Hepatocyte (in vitro differentiated cells): ENCODE results near the gene NFIA. TPM values are rescaled to one million over a fixed set of nuclear protein-coding genes. Genes with fewer than 3 reads are reported as not detected.

Experiments
- DNase-seq: peaks from one replicate; pipeline ENCODE4 v3.0.0-alpha.2; 2016; ENCODE audit warnings: low spot score
- H2AFZ ChIP-seq: fragments of 200-600 bp; sonication (generic); 2 replicates; pipeline ENCODE4 v1.6.0; 2016; ENCODE audit warnings: antibody characterized with exemption, mild to moderate bottlenecking
- H3K27ac ChIP-seq: fragments of 200-600 bp; sonication (generic); 2 replicates; pipeline ENCODE4 v1.5.1; 2016; ENCODE audit warnings: mild to moderate bottlenecking
- H3K27me3 ChIP-seq: fragments of 200-600 bp; sonication (generic); 2 replicates; pipeline ENCODE4 v1.6.1; 2016
- H3K36me3 ChIP-seq: fragments of 200-600 bp; sonication (generic); replicated peaks from 2 replicates; pipeline ENCODE4 v1.5.1; 2016; ENCODE audit warnings: low read depth; ENCODE audit not compliant: insufficient read depth
- H3K4me1 ChIP-seq: fragments of 200-600 bp; sonication (generic); 2 replicates; pipeline ENCODE4 v1.5.1; 2016; ENCODE audit warnings: mild to moderate bottlenecking, moderate library complexity; ENCODE audit not compliant: insufficient read depth
- H3K4me2 ChIP-seq: fragments of 200-600 bp; sonication (generic); 2 replicates; pipeline ENCODE4 v1.6.0; 2016
- H3K4me3 ChIP-seq: fragments of 200-600 bp; sonication (generic); 2 replicates; pipeline ENCODE4 v1.5.1; 2016; ENCODE audit warnings: mild to moderate bottlenecking
- H3K79me2 ChIP-seq: fragments of 200-600 bp; sonication (generic); 2 replicates; pipeline ENCODE4 v1.6.0; 2017; ENCODE audit warnings: mild to moderate bottlenecking
- H3K9me2 ChIP-seq: fragments of 200-600 bp; sonication (generic); replicated peaks from 2 replicates; pipeline ENCODE4 v1.6.0; 2017; ENCODE audit warnings: mild to moderate bottlenecking; ENCODE audit not compliant: insufficient read depth
- H3K9me3 ChIP-seq: fragments of 200-600 bp; sonication (generic); 2 replicates; pipeline ENCODE4 v1.5.1; 2016; ENCODE audit warnings: low read depth, mild to moderate bottlenecking
- H4K20me1 ChIP-seq: fragments of 200-600 bp; sonication (generic); 2 replicates; pipeline ENCODE4 v1.6.0; 2016; ENCODE audit warnings: mild to moderate bottlenecking; ENCODE audit not compliant: insufficient read depth, poor library complexity, severe bottlenecking
- CTCF ChIP-seq: fragments of 200-600 bp; sonication (generic); IDR thresholded peaks from 2 replicates; pipeline ENCODE4 v1.5.1; 2016; ENCODE audit warnings: antibody characterized with exemption, mild to moderate bottlenecking; ENCODE audit not compliant: poor library complexity
- EZH2 ChIP-seq: fragments of 200-600 bp; sonication (generic); IDR thresholded peaks from 2 replicates; pipeline ENCODE4 v1.6.1; 2016; ENCODE audit warnings: antibody characterized with exemption, mild to moderate bottlenecking, borderline replicate concordance
- EZH2phosphoT487 ChIP-seq: fragments of 200-600 bp; sonication (generic); IDR thresholded peaks from one replicate; pipeline ENCODE4 v1.6.1; 2018; ENCODE audit warnings: antibody characterized with exemption, mild to moderate bottlenecking, low read depth, moderate library complexity; ENCODE audit not compliant: unreplicated experiment, severe bottlenecking
- WGBS: methylation state at CpG from one replicate; pipeline ENCODE4 v1.1.6; 2016; ENCODE audit warnings: low lambda C conversion rate; ENCODE audit errors: missing lambda C conversion rate; 5-methylcytosine and 5-hydroxymethylcytosine counted together
- polyA plus RNA-seq: library from polyadenylated mRNA; unstranded; fragments of >200 nt; fragmentation: Nextera tagmentation; extraction: Ambion mirVana; gene quantifications from 2 replicates; pipeline ENCODE4 v1.2.1, GENCODE V29; 2016
- total RNA-seq: library from RNA; depleted of rRNA; stranded (reverse); fragments of >200 nt; gene quantifications from 2 replicates; pipeline ENCODE4 v1.2.3, GENCODE V29; 2014

The NFIA gene
- total and polyA plus RNA-seq, 2 experiments from 2014 or later = 15.1 to 18.2 TPM

DNA sequence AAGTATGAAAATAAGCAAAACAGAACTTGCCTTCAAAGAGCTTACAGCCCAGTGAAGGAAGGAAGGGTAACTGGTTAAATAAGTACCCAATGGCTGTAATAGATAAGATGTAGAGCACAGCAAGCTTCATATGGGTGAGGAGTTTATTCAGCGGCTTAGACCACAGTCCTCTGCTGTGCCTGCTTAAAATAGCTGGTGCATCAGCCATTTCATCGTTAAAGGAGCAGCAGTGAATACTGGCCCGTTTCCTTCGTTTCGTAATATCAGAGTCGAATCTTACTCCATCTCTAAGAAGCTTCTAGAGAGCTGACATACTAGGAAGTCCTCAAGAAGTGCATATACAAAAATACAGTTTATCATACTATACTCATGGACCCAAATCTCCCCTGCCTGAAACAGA lies 286.5 kb downstream of the NFIA start:
- TF ChIP-seq EZH2 (no peak), EZH2phosphoT487 (no peak), CTCF (no peak)
- H3K9me3 ChIP-seq = no peaks in the 10 kb centered on the region
- no peak for DNase-seq
- no peaks in the 10 kb centered on the region for H3K79me2 ChIP-seq
- no peak overlapping the region for H3K4me2 ChIP-seq
- no peak overlapping the region for H3K4me3 ChIP-seq
- no peaks in the 10 kb centered on the region for H3K36me3 ChIP-seq
- H2AFZ ChIP-seq = no peak overlapping the region
- no peaks in the 10 kb centered on the region for H4K20me1 ChIP-seq
- H3K27me3 ChIP-seq = no peaks in the 10 kb centered on the region
- no peak overlapping the region for H3K27ac ChIP-seq
- 81% methylated on average over 6 of the region's 6 CpGs for WGBS
- H3K9me2 ChIP-seq = no peaks in the 10 kb centered on the region
- no peaks in the 10 kb centered on the region for H3K4me1 ChIP-seq

DNA sequence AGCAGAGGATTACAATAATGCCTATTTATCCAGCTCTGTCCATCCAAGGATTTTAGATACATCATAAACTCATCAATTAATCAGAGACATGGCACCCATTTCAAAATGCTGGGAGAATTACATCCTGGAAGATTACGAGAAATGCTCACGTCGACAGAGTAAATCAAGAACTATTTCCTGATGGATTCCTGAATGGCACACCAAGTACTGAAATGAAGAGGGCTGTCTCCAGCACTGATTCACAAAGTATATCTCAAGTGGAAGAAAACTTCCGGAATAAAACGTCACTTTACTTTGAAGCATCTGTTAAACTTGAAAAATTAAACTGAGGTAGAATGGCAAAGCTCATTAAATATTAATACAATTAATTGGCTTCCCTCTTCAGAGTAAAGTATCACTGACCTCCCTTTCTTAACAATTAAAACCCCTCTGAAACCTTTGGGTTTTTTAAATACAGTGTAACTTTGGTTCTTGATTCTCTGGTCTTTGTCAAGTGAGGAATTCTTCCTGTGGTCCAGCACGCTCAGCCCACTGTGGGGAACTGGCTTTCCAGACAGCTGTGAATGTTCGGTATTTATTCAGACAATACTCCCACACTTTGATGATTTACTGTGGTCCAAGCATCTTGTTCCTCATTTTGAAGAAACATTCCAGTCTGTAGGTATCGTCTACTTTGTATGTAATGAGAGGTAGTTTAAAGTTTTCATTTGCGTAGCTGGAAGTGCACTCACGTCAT lies 288.0 kb downstream of the NFIA start:
- no peak overlapping the region for H3K27ac ChIP-seq
- no peaks in the 10 kb centered on the region for H3K9me2 ChIP-seq
- no peak overlapping the region for H3K4me2 ChIP-seq
- TF ChIP-seq CTCF (no peak), EZH2phosphoT487 (no peak), EZH2 (no peak)
- no peaks in the 10 kb centered on the region for H3K36me3 ChIP-seq
- H3K27me3 ChIP-seq = no peaks in the 10 kb centered on the region
- WGBS = 88% methylated on average over 10 of the region's 10 CpGs
- no peaks in the 10 kb centered on the region for H3K9me3 ChIP-seq
- no peak for DNase-seq
- H3K4me1 ChIP-seq = no peaks in the 10 kb centered on the region
- no peaks in the 10 kb centered on the region for H4K20me1 ChIP-seq
- H3K4me3 ChIP-seq = no peak overlapping the region
- no peaks in the 10 kb centered on the region for H3K79me2 ChIP-seq
- no peak overlapping the region for H2AFZ ChIP-seq

- Histone ChIP-seq H2AFZ (no peak overlapping the region), H3K27ac (no peak overlapping the region), H3K79me2 (no peaks in the 10 kb centered on the region), H3K9me3 (no peaks in the 10 kb centered on the region), H3K36me3 (no peaks in the 10 kb centered on the region), H4K20me1 (no peaks in the 10 kb centered on the region), H3K9me2 (no peaks in the 10 kb centered on the region), H3K4me3 (no peak overlapping the region), H3K4me1 (no peaks in the 10 kb centered on the region), H3K27me3 (no peaks in the 10 kb centered on the region), H3K4me2 (no peak overlapping the region)
- no peak for DNase-seq
- WGBS = 88% methylated on average over 2 of the region's 2 CpGs
- TF ChIP-seq CTCF (no peak), EZH2phosphoT487 (no peak), EZH2 (no peak)
Measured at GRCh38 chr1:61370913-61371279, 288.5 kb downstream of the NFIA start.

DNA sequence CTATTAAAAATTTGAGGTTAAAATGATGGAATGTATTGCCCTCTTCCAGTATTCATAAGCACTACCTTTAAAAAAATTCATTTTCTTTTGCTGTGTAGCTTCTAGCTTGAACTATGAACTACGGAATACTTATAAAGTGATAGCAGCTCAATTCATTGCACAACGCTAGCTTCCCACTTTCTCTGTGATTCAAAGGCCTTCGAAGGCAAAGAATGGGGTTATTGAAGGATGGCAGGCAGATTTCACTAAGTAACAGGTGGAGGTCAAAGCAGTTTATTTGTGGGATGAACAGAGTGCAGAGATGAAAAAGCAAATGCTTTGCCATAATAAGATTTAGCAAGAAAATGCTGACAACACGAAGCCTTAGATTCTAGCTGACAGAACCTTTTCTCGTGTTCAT lies 290.6 kb downstream of the NFIA start:
- no peaks in the 10 kb centered on the region for H4K20me1 ChIP-seq
- no peak overlapping the region for H3K4me2 ChIP-seq
- no peaks in the 10 kb centered on the region for H3K79me2 ChIP-seq
- no peak overlapping the region for H3K27ac ChIP-seq
- no peak overlapping the region for H3K4me3 ChIP-seq
- no peak for TF ChIP-seq CTCF
- no peak for TF ChIP-seq EZH2phosphoT487
- no peak for TF ChIP-seq EZH2
- no peaks in the 10 kb centered on the region for H3K27me3 ChIP-seq
- H3K9me3 ChIP-seq = no peaks in the 10 kb centered on the region
- H3K36me3 ChIP-seq = no peaks in the 10 kb centered on the region
- no peak overlapping the region for H2AFZ ChIP-seq
- WGBS = 95% methylated on average over 5 of the region's 5 CpGs
- no peaks in the 10 kb centered on the region for H3K9me2 ChIP-seq
- DNase-seq = no peak
- H3K4me1 ChIP-seq = no peaks in the 10 kb centered on the region
